HG02938 (cell line): ENCODE measurements around the gene WNK2.

Source experiments
- ATAC-seq: cut with Tn5 transposase; IDR thresholded peaks from one replicate; pipeline ENCODE4 v1.9.1; 2021; ENCODE audit warnings: mild to moderate bottlenecking, moderate library complexity; ENCODE audit not compliant: unreplicated experiment

Gene WNK2

GRCh38 chr9:93198117-93198837 lies 14.3 kb downstream of the WNK2 start:
- ATAC-seq, result no peak

GRCh38 chr9:93198838-93199625 lies 15.1 kb downstream of the WNK2 start:
- ATAC-seq, result no peak

- no peak for ATAC-seq
Observed at GRCh38 chr9:93200449-93200742, 16.5 kb downstream of the WNK2 start.

- ATAC-seq, result no peak
Observed at GRCh38 chr9:93200989-93201334, 17.0 kb downstream of the WNK2 start.

- ATAC-seq, result no peak
Observed at GRCh38 chr9:93203026-93203717, 19.2 kb downstream of the WNK2 start.

GRCh38 chr9:93203718-93204469 lies 20.0 kb downstream of the WNK2 start:
- no peak for ATAC-seq

GRCh38 chr9:93204470-93205043 lies 20.6 kb downstream of the WNK2 start:
- no peak for ATAC-seq

- no peak for ATAC-seq
Observed at GRCh38 chr9:93205045-93205768, 21.3 kb downstream of the WNK2 start.

- ATAC-seq, result no peak
Observed at GRCh38 chr9:93205896-93206575, 22.1 kb downstream of the WNK2 start.

- no peak for ATAC-seq
Observed at GRCh38 chr9:93206576-93207155, 22.7 kb downstream of the WNK2 start.

- no peak for ATAC-seq
Observed at GRCh38 chr9:93207326-93207814, 23.4 kb downstream of the WNK2 start.

- ATAC-seq, result no peak
Observed at GRCh38 chr9:93207860-93208734, 24.2 kb downstream of the WNK2 start.

GRCh38 chr9:93209097-93209496 lies 25.2 kb downstream of the WNK2 start:
- no peak for ATAC-seq

GRCh38 chr9:93209576-93210323 lies 25.8 kb downstream of the WNK2 start:
- no peak for ATAC-seq

GRCh38 chr9:93210324-93210973 lies 26.5 kb downstream of the WNK2 start:
- ATAC-seq, result no peak

GRCh38 chr9:93210974-93211653 lies 27.2 kb downstream of the WNK2 start:
- no peak for ATAC-seq

GRCh38 chr9:93211654-93212001 lies 27.7 kb downstream of the WNK2 start:
- ATAC-seq, result no peak
